Nephron progenitor cell (in vitro differentiated cells): ENCODE measurements around the gene NPRL2.

Experiments
- DNase-seq: peaks from one replicate; pipeline ENCODE4 v3.0.0; 2021
- H3K27ac Mint-ChIP-seq: 2 replicates; pipeline ENCODE4 v1.8.0; 2021; ENCODE audit warnings: mild to moderate bottlenecking, moderate library complexity, mixed read lengths
- H3K27me3 Mint-ChIP-seq: 2 replicates; pipeline ENCODE4 v1.8.0; 2021; ENCODE audit warnings: mild to moderate bottlenecking, low read depth, mixed read lengths; ENCODE audit not compliant: poor library complexity
- H3K36me3 Mint-ChIP-seq: 2 replicates; pipeline ENCODE4 v1.8.0; 2021; ENCODE audit warnings: low read depth, mixed read lengths
- H3K4me1 Mint-ChIP-seq: 2 replicates; pipeline ENCODE4 v1.8.0; 2021; ENCODE audit warnings: mixed read lengths
- H3K4me3 Mint-ChIP-seq: 2 replicates; pipeline ENCODE4 v1.8.0; 2021; ENCODE audit warnings: mild to moderate bottlenecking, moderate library complexity, mixed read lengths
- H3K9me3 Mint-ChIP-seq: 2 replicates; pipeline ENCODE4 v1.8.0; 2021; ENCODE audit warnings: mild to moderate bottlenecking, moderate library complexity, mixed read lengths
- CTCF ChIP-seq: fragments of 200-600 bp; sonication (generic); IDR thresholded peaks from 2 replicates; pipeline ENCODE4 v1.5.0; 2021; ENCODE audit warnings: antibody characterized with exemption

The NPRL2 gene

GRCh38 chr3:50350527-50351322, at the start of gene NPRL2, which contains the start of gene CYB561D2:
Gene NPRL2, minus strand, starts transcription at chr3:50350775. Its CDS starts 123 bp downstream, at chr3:50350652.
Gene CYB561D2, plus strand, starts transcription at chr3:50350862. Its CDS starts 572 bp downstream, at chr3:50351434.
- H3K4me1 Mint-ChIP-seq = peaks cover 24% of the 10 kb centered on the region
- peak within 1 kb of the TSS; percentile 96 for H3K27ac Mint-ChIP-seq
- TF ChIP-seq CTCF = no peak
- no peaks in the 10 kb centered on the region for H3K9me3 Mint-ChIP-seq
- H3K27me3 Mint-ChIP-seq = peaks cover 12% of the 10 kb centered on the region
- DNase-seq = peak; percentile 98
- H3K36me3 Mint-ChIP-seq = peaks cover 14% of the 10 kb centered on the region
- peak within 1 kb of the TSS; percentile 94 for H3K4me3 Mint-ChIP-seq

DNA sequence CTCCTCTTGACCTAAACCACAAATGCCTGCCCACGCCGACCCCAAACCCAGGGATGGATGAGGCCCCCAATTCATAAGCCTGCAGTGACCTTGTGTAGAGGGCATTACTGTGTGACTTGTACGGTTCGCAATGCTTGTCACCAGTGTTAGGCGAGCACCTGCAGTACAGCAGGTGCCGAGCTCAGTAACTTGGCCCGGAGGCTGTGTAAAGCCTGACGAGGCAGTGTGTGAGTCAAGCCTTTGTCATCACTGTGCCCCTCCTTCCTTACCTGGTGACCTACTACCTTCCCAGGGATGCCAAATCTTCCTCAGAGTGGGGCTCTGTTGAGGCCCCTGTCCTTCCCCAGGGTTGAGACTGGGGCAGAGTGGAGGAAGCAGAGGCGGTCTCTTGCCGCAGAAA, 45.9 kb upstream of the NPRL2 start:
- Mint-ChIP-seq H3K27ac (no peak overlapping the region), H3K4me1 (no peaks in the 10 kb centered on the region), H3K27me3 (peaks cover 33% of the 10 kb centered on the region), H3K36me3 (no peaks in the 10 kb centered on the region), H3K4me3 (no peak overlapping the region), H3K9me3 (no peaks in the 10 kb centered on the region)
- DNase-seq = no peak
- no peak for TF ChIP-seq CTCF

GRCh38 chr3:50395070-50395860, 44.7 kb upstream of the NPRL2 start:
- H3K27ac Mint-ChIP-seq = no peak overlapping the region

GRCh38 chr3:50393061-50393460, 42.5 kb upstream of the NPRL2 start:
- DNase-seq = no peak
- Mint-ChIP-seq H3K27ac (no peak overlapping the region), H3K4me1 (peaks cover 8% of the 10 kb centered on the region), H3K4me3 (no peak overlapping the region), H3K36me3 (no peaks in the 10 kb centered on the region), H3K27me3 (peaks cover 18% of the 10 kb centered on the region), H3K9me3 (no peaks in the 10 kb centered on the region)
- no peak for TF ChIP-seq CTCF

More at GRCh38 chr3:50395070-50395860, 44.7 kb upstream of the NPRL2 start:
- TF ChIP-seq CTCF = no peak
- Mint-ChIP-seq H3K4me3 (no peak overlapping the region), H3K27me3 (peaks cover 28% of the 10 kb centered on the region), H3K36me3 (no peaks in the 10 kb centered on the region), H3K9me3 (no peaks in the 10 kb centered on the region), H3K4me1 (no peaks in the 10 kb centered on the region)
- no peak for DNase-seq

DNA sequence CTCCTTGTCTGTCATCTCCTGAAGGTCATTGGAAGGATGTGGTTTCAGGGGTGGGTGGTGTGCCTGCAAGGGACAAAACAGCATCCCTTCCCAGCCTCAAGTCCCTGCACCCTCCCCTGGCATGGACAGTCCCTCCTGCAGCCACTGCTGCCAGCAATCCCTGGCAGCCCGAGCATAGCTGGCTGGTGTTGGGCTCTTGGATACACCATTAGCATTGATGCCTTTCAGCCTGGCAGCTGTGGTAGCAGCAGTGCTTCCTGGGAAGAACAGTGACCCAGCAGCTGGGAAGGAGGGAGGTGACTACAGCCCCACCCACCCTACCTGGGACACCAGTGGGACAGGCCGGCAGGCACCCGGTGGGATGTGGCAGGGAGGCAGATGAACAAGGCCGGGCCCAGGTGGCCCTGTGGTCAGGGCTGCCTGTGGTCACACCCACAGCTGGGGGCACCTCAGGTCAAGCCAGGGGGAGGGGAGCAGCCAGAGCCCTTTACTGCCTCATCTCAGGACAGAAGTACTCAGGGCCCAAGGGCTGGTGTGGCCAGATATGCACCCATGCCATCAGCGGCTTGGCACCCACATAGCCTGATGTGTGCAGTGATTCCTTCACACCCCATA, 41.6 kb upstream of the NPRL2 start:
- peaks cover 12% of the 10 kb centered on the region for H3K4me1 Mint-ChIP-seq
- no peak for DNase-seq
- H3K36me3 Mint-ChIP-seq = no peaks in the 10 kb centered on the region
- no peak for TF ChIP-seq CTCF
- no peak overlapping the region for H3K4me3 Mint-ChIP-seq
- H3K27me3 Mint-ChIP-seq = peaks cover 15% of the 10 kb centered on the region
- H3K27ac Mint-ChIP-seq = no peak overlapping the region
- no peaks in the 10 kb centered on the region for H3K9me3 Mint-ChIP-seq
